GM15510 (cell line): Measurements from ENCODE around the gene RAB4A.

Source experiments
- POLR2A ChIP-seq: IDR thresholded peaks from 3 replicates; pipeline ENCODE4 v1.6.1; 2011; ENCODE audit warnings: borderline replicate concordance; ENCODE audit not compliant: insufficient read length; ENCODE audit errors: extremely low read depth

Gene RAB4A

DNA sequence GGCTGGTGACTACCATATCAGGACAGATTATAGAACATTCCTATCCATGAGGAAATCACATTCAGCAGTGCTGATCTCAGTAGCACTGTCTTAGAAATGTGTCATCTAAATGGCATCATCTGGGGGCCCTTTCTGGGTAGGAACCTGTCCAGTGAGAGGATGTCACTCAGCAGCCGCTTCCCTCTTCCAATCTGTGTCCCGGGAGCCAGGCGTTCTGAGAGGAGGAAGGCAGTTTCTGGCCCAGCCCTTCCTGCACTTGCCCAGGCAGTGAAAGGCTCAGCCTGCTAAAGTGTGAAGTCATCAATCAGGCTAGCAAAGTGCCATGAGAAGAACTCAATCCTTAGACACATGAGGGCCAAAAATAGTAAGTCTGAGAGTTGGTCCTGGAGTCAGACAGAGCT lies 25.6 kb downstream of the RAB4A start:
- TF ChIP-seq POLR2A, result no peak

DNA sequence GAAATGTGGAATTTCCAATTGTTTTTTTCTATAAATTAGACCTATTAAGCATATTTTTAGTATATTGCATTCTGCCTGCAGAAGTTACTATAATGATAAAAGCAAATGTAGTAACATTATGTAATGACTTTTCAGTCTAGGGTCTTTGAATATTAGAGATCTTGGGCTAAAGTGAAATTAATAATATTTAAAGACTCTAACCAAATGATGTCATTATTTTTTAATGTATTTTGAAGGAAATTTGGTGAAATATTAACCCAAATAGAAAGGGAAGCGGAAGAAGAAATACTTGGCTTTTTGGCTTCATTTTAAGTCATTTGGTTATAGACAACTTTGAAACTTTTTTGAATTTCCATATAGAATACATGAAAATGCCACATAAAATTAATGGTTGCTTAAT lies 26.8 kb downstream of the RAB4A start:
- TF ChIP-seq POLR2A, result no peak

DNA sequence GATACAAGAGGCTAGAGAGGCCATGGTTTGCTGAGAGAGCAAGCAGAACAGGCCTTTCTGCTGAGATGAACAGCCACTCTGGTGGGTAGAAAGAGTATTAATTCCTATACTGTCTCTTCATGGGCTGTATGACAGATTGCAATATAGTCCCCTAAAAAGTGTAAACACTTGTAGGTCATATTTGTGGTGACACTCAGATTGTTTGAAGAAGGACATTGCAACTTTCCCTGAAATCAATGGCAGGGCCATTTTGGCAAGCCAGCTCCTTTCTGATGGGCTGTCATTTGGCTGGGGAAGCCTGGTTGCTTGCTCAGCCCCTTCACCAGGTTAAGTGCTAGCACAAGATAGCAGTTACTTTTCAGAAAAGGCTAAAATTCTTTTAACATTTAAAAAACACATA lies 27.5 kb downstream of the RAB4A start:
- no peak for TF ChIP-seq POLR2A

- TF ChIP-seq POLR2A, result no peak
These were observed 28.1 kb downstream of the RAB4A start for GRCh38 chr1:229298887-229299503.

DNA sequence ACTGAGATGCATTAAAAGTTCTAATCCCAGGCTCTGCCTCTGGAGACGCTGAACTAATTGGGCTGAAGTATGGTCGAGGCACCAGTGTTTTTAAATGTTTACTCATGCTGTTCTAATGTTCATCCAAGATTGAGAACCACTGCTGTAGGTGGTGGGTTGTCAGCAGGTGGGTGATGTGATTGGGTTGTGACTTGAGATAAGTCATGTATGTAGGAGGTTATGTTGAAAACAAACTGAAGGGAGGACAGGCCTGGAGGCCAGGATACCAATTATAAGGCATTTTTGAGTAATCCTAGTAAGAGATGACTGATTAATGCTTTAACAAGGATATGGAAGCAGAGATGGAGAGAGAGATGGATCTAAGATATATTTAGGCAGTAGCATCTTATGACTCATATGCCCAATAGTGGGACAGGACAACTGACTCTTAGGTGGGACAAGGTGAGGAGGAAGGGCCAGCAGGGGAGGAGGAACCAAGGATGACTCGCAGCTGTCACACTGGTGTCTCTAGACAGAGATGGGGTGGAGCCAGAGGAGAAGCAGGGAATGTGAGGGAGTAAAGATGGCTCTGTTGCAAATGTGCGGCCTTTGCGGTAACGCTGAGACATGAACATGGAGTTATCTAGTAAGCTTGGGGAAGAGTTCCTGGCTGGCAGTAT lies 29.3 kb downstream of the RAB4A start:
- TF ChIP-seq POLR2A, result no peak

DNA sequence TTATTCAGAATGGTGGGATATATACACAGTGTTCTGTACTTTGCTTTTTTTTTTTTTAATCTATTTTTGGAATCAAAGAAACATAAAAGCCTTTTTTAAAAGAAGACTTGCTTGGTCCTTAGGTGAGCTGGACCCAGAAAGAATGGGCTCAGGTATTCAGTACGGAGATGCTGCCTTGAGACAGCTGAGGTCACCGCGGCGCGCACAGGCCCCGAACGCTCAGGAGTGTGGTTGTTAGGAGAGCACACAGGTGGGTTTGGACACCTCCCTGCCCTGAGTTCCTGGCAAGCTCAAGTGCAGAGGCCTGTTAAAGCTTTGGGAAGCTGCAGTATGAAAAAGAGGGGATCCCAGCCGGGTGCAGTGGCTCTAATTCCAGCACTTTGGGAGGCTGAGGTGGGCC lies 31.8 kb downstream of the RAB4A start:
- no peak for TF ChIP-seq POLR2A

DNA sequence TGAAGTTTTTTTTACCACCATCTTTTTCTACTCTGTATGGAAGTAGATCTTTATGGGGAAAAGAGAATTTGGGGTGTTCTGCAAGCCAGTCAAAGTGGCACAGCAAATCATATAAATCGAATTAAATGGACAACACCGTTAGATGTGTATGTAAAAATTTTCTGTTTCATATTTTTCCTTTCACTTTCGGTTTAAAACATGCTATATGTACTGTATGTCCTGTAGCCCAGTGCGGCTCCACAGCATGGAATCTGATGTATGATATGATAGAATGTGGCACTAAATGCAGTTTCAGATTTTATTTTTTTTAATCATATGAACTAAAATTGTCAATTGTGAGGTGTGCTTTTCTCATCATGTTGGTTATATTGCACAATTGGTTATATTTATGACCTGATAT lies 32.9 kb downstream of the RAB4A start:
- TF ChIP-seq POLR2A, result no peak

DNA sequence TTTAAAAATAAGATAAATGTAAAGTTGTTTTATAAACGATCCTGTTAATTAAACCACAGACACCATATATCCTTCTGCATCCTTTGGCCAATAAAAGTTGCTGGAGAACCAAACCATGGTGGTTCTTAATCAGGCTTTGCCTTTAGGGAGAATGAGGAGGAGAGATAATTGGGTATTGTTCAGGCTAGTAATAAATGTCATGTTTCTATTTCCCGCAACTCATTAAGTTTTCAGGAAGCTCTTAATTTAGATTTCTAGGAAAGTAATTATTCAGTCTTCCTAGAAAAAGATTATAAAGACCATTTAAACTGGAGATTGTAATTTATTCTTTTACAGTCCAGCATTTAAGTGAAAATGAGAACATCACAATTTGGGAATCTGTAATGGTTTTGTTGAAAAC lies 34.5 kb downstream of the RAB4A start:
- no peak for TF ChIP-seq POLR2A

GRCh38 chr1:229309074-229309473 lies 38.2 kb downstream of the RAB4A start:
- TF ChIP-seq POLR2A, result no peak

GRCh38 chr1:229309684-229310083 lies 38.8 kb downstream of the RAB4A start:
- no peak for TF ChIP-seq POLR2A

DNA sequence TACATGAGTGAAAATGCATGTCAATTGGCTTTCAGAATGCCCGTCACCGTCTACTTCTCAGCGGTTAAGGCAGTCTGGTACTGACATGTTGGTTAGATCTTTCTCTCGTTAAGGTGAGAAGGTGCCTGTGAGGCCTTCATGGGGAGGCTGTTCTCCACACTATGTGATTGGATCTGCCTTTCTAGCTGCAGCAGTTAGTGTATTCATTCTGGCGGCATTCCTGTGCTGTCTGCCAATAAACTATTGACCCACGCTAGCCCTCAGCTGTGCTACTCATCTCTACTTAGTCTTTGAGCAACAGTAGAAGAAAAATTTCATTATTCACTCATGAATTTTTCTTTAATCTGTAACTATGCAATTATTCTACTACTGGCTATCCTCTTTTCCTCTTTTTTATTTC lies 39.9 kb downstream of the RAB4A start:
- no peak for TF ChIP-seq POLR2A

GRCh38 chr1:229316166-229316565 lies 45.3 kb downstream of the RAB4A start:
- TF ChIP-seq POLR2A, result no peak

GRCh38 chr1:229318056-229318455 lies 47.1 kb downstream of the RAB4A start:
- no peak for TF ChIP-seq POLR2A

- no peak for TF ChIP-seq POLR2A
These were observed 48.6 kb downstream of the RAB4A start for GRCh38 chr1:229319487-229319886.

DNA sequence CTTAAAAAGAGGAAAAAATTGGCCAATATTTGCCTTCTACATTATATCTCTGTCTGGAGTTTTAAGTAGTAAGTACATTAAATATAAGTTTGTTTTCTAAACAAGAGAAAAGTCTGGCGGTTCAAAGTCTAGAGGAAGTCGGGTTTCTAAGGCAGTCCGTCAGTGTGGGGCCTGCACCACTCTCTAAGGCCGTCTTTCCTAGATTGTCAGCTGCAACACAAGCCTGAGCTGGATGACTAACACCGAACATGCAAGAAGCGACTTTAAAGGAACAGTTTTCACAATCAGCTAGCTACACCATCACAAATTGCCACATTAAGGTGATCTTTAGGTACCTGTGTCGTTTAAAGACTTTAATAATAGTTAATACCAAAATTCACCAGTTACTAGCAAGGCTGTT lies 52.3 kb downstream of the RAB4A start:
- TF ChIP-seq POLR2A, result no peak

DNA sequence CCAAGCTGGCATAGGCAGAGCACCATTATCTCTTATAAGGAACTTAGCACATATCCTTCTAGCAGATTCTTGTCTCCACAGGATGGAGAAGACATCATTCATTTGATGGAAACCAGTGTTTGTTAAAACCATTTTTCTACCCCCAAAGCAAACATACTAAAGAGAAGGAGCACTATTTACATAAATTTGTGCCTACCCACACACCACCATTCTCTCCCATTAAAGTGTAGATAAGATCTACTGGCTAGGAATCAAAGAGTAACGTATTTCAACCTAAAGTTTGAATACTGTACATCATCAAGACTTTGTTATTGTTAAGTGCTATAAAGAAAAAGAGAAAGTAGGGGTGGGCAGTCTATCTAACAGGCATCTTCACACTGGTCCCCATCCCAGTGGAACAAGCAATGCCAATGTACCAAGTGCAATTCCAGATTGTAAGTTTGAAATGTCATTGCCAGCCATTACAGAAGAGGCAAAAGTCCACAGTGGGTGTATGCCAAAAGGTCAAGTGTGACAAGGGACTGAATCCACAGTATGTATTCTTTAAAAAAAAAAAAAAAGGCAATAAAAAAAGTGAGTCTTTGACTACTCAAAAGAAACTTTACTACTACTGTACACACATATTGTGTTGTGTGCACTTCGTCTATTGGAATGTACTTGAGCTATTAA lies 53.1 kb downstream of the RAB4A start:
- no peak for TF ChIP-seq POLR2A
